ENCODE measurements around the gene TOX3. TPM values are rescaled to one million over a fixed set of nuclear protein-coding genes. Genes with fewer than 3 reads are reported as not detected.

The TOX3 gene
- total and polyA plus RNA-seq, 2 of the 13 experiments (the other 11 are each of a cell fraction or from before 2014, with no cell fraction given), result 14.5 to 98.6 TPM

DNA sequence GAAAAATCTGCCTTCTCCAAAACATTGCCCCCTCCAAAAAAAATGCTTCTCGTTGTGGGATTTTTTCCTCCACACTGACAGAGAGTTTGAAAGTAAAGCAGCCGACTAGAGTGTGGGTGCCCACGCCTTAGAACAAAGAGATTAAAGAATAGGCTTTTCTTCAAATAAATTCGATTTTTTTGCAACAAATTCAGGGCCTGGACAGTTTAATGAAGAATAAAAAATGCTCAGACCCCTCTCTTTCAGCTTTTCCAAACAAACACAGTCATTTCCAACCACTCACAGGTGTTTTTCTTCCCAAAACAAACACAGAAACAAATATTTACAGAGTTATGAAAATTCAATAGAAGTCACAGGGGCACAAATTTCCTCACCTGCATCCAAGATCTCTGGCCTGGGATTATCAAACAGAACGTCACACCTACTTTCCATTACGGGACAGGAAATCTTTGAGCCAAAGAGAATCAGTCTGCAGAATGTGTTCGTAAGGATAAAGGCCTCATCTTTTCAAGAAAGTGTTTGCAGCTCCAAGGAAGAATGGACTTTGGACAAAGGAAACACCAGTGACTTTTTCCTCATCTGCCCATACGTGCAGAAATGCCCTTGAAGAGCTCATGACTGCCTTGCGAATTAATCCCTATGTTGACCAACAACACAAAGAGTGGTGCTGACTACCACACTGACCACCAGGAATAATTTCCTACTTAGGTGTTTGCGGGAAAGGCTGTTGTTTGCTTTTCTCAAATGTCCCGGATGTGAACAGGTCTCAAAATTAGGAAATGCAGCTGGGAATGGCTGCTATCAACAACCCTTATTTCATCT is 31.3 kb upstream of the TOX3 start (continued):
- TF ChIP-seq, protein P1, sequence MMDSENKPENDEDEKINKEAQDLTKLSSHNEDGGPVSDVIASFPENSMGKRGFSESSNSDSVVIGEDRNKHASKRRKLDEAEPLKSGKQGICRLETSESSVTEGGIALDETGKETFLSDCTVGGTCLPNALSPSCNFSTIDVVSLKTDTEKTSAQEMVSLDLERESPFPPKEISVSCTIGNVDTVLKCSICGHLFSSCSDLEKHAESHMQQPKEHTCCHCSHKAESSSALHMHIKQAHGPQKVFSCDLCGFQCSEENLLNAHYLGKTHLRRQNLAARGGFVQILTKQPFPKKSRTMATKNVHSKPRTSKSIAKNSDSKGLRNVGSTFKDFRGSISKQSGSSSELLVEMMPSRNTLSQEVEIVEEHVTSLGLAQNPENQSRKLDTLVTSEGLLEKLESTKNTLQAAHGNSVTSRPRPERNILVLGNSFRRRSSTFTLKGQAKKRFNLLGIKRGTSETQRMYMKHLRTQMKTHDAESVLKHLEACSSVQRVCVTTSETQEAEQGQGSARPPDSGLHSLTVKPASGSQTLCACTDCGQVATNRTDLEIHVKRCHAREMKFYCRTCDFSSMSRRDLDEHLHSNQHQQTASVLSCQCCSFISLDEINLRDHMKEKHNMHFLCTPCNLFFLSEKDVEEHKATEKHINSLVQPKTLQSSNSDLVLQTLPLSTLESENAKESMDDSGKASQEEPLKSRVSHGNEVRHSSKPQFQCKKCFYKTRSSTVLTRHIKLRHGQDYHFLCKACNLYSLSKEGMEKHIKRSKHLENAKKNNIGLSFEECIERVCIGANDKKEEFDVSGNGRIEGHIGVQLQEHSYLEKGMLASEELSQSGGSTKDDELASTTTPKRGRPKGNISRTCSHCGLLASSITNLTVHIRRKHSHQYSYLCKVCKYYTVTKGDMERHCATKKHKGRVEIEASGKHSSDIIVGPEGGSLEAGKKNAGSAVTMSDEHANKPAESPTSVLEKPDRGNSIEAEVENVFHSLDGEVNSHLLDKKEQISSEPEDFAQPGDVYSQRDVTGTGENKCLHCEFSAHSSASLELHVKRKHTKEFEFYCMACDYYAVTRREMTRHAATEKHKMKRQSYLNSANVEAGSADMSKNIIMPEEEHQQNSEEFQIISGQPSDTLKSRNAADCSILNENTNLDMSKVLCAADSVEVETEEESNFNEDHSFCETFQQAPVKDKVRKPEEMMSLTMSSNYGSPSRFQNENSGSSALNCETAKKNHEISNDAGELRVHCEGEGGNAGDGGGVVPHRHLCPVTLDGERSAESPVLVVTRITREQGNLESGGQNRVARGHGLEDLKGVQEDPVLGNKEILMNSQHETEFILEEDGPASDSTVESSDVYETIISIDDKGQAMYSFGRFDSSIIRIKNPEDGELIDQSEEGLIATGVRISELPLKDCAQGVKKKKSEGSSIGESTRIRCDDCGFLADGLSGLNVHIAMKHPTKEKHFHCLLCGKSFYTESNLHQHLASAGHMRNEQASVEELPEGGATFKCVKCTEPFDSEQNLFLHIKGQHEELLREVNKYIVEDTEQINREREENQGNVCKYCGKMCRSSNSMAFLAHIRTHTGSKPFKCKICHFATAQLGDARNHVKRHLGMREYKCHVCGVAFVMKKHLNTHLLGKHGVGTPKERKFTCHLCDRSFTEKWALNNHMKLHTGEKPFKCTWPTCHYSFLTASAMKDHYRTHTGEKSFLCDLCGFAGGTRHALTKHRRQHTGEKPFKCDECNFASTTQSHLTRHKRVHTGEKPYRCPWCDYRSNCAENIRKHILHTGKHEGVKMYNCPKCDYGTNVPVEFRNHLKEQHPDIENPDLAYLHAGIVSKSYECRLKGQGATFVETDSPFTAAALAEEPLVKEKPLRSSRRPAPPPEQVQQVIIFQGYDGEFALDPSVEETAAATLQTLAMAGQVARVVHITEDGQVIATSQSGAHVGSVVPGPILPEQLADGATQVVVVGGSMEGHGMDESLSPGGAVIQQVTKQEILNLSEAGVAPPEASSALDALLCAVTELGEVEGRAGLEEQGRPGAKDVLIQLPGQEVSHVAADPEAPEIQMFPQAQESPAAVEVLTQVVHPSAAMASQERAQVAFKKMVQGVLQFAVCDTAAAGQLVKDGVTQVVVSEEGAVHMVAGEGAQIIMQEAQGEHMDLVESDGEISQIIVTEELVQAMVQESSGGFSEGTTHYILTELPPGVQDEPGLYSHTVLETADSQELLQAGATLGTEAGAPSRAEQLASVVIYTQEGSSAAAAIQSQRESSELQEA (CRISPR knock-in tag; IDR thresholded peaks at IDR 0.05; ENCODE audit: not compliant biosample characterization), result no peak
- TF ChIP-seq ZNF263 (CRISPR knock-in tag; IDR thresholded peaks at IDR 0.05) (no peak), SNRNP70 (IDR thresholded peaks at IDR 0.05; ENCODE audit: low read depth, low read length) (no peak), ZNF652 (CRISPR knock-in tag; IDR thresholded peaks at IDR 0.05; ENCODE audit: borderline replicate concordance, low read depth) (no peak; the same call in 1 of the 2 replicates), ARNT (IDR thresholded peaks at IDR 0.05) (no peak), ZNF644 (CRISPR knock-in tag; IDR thresholded peaks at IDR 0.05; ENCODE audit: low read depth) (peak; percentile 77; the same call in 1 of the 2 replicates), ZNF367 (CRISPR knock-in tag; IDR thresholded peaks at IDR 0.05; ENCODE audit: borderline replicate concordance) (no peak), ZNF101 (CRISPR knock-in tag; IDR thresholded peaks at IDR 0.05; ENCODE audit: borderline replicate concordance, low read depth) (no peak), SIX1 (CRISPR knock-in tag; IDR thresholded peaks at IDR 0.05; ENCODE audit: borderline replicate concordance) (peak; percentile 57; the same call in 1 of the 2 replicates), ZNF251 (CRISPR knock-in tag; IDR thresholded peaks at IDR 0.05) (no peak), ZBTB3 (CRISPR knock-in tag; IDR thresholded peaks at IDR 0.05; ENCODE audit: borderline replicate concordance, low read depth) (0 out of 2 replicates have a peak, but pooled peaks have one; percentile 26), NCOR1 (IDR thresholded peaks at IDR 0.05; ENCODE audit: borderline replicate concordance, low read length) (peak; percentile 83; the same call in 1 of the 2 replicates), RCOR2 (CRISPR knock-in tag; IDR thresholded peaks at IDR 0.05) (peak; percentile 81), ETV6 (CRISPR knock-in tag; conservative IDR thresholded peaks at IDR 0.05) (no peak; the same call in 1 of the 2 replicates)
- TF ChIP-seq, protein P2, sequence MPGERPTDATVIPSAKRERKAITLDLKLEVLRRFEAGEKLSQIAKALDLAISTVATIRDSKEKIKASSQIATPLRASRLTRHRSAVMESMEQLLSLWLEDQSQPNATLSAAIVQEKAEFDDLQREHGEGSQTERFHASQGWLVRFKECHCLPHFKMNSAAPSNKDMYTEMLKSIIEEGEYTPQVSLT (CRISPR knock-in tag; IDR thresholded peaks at IDR 0.05; ENCODE audit: borderline replicate concordance, low read depth), result no peak
- TF ChIP-seq, protein P3, sequence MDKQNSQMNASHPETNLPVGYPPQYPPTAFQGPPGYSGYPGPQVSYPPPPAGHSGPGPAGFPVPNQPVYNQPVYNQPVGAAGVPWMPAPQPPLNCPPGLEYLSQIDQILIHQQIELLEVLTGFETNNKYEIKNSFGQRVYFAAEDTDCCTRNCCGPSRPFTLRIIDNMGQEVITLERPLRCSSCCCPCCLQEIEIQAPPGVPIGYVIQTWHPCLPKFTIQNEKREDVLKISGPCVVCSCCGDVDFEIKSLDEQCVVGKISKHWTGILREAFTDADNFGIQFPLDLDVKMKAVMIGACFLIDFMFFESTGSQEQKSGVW (CRISPR knock-in tag; IDR thresholded peaks at IDR 0.05; ENCODE audit: borderline replicate concordance), result no peak
- TF ChIP-seq, protein P4, sequence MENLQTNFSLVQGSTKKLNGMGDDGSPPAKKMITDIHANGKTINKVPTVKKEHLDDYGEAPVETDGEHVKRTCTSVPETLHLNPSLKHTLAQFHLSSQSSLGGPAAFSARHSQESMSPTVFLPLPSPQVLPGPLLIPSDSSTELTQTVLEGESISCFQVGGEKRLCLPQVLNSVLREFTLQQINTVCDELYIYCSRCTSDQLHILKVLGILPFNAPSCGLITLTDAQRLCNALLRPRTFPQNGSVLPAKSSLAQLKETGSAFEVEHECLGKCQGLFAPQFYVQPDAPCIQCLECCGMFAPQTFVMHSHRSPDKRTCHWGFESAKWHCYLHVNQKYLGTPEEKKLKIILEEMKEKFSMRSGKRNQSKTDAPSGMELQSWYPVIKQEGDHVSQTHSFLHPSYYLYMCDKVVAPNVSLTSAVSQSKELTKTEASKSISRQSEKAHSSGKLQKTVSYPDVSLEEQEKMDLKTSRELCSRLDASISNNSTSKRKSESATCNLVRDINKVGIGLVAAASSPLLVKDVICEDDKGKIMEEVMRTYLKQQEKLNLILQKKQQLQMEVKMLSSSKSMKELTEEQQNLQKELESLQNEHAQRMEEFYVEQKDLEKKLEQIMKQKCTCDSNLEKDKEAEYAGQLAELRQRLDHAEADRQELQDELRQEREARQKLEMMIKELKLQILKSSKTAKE (CRISPR knock-in tag; IDR thresholded peaks at IDR 0.05; ENCODE audit: borderline replicate concordance), result peak; percentile 72
